ENCODE data around the gene OR56A1.

DNA sequence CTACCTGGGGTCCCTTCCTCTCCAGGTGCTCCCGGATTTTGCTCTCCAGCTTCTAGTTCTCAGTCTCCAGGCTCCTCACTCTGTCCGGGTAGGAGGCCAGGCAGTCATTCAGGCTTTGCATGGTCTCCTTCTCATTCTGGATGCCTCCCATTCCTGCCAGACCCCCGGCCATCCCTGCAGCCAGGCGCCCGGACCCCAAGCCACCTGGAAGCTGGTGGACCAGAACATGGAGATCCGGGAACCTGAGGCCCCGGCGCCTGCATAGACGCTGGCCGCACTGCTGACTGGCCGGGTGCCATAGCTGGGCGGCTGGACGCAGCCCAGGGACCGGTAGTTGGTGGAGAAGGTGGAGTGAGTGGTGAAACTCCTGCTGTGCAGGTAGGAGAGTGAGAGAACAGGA lies 35.8 kb downstream of the OR56A1 start:
- TF ChIP-seq KLF12 (CRISPR knock-in tag; IDR thresholded peaks at IDR 0.05; ENCODE audit: borderline replicate concordance): no peak
- TF ChIP-seq, protein P1, sequence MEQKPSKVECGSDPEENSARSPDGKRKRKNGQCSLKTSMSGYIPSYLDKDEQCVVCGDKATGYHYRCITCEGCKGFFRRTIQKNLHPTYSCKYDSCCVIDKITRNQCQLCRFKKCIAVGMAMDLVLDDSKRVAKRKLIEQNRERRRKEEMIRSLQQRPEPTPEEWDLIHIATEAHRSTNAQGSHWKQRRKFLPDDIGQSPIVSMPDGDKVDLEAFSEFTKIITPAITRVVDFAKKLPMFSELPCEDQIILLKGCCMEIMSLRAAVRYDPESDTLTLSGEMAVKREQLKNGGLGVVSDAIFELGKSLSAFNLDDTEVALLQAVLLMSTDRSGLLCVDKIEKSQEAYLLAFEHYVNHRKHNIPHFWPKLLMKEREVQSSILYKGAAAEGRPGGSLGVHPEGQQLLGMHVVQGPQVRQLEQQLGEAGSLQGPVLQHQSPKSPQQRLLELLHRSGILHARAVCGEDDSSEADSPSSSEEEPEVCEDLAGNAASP (CRISPR knock-in tag; IDR thresholded peaks at IDR 0.05; ENCODE audit: borderline replicate concordance): no peak
- no peak for TF ChIP-seq POLR2A (IDR thresholded peaks at IDR 0.05; ENCODE audit: insufficient read depth in 1 of 2, low read depth in 2 of 2, low read length in 2 of 2)
- no peak for TF ChIP-seq PCBP2 (optimal IDR thresholded peaks at IDR 0.05; ENCODE audit: low read depth, low read length, poor library complexity, severe bottlenecking)
- TF ChIP-seq, protein P2, sequence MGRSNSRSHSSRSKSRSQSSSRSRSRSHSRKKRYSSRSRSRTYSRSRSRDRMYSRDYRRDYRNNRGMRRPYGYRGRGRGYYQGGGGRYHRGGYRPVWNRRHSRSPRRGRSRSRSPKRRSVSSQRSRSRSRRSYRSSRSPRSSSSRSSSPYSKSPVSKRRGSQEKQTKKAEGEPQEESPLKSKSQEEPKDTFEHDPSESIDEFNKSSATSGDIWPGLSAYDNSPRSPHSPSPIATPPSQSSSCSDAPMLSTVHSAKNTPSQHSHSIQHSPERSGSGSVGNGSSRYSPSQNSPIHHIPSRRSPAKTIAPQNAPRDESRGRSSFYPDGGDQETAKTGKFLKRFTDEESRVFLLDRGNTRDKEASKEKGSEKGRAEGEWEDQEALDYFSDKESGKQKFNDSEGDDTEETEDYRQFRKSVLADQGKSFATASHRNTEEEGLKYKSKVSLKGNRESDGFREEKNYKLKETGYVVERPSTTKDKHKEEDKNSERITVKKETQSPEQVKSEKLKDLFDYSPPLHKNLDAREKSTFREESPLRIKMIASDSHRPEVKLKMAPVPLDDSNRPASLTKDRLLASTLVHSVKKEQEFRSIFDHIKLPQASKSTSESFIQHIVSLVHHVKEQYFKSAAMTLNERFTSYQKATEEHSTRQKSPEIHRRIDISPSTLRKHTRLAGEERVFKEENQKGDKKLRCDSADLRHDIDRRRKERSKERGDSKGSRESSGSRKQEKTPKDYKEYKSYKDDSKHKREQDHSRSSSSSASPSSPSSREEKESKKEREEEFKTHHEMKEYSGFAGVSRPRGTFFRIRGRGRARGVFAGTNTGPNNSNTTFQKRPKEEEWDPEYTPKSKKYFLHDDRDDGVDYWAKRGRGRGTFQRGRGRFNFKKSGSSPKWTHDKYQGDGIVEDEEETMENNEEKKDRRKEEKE (IDR thresholded peaks at IDR 0.05): no peak
- TF ChIP-seq, protein P3, sequence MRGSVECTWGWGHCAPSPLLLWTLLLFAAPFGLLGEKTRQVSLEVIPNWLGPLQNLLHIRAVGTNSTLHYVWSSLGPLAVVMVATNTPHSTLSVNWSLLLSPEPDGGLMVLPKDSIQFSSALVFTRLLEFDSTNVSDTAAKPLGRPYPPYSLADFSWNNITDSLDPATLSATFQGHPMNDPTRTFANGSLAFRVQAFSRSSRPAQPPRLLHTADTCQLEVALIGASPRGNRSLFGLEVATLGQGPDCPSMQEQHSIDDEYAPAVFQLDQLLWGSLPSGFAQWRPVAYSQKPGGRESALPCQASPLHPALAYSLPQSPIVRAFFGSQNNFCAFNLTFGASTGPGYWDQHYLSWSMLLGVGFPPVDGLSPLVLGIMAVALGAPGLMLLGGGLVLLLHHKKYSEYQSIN (CRISPR knock-in tag; IDR thresholded peaks at IDR 0.05; ENCODE audit: borderline replicate concordance): no peak
- no peak for TF ChIP-seq MYC (CRISPR knock-in tag; IDR thresholded peaks at IDR 0.05; ENCODE audit: borderline replicate concordance)
- no peak for TF ChIP-seq ZNF839 (CRISPR knock-in tag; IDR thresholded peaks at IDR 0.05; ENCODE audit: borderline replicate concordance)

All from HepG2 (cell line).